ENCODE measurements around the gene RABGGTB.
"Not testable (repeated sequence)": the region's sequence is repeated elsewhere in the genome, so short reads cannot be mapped to it uniquely, and the experiment has no call there.

Gene RABGGTB

GRCh38 chr1:75796376-75797272 lies 10.6 kb downstream of the RABGGTB start, which contains the start of gene MSH4:
Gene MSH4, plus strand, starts transcription at chr1:75796882. Its CDS starts 104 bp downstream, at chr1:75796986.
- no peak for DNase-seq (ENCODE audit: low read depth)

GRCh38 chr1:75797273-75797588 lies 11.2 kb downstream of the RABGGTB start:
- DNase-seq (ENCODE audit: low read depth), result no peak

GRCh38 chr1:75797606-75798216 lies 11.7 kb downstream of the RABGGTB start:
- DNase-seq (ENCODE audit: low read depth), result no peak

GRCh38 chr1:75801480-75801879 lies 15.4 kb downstream of the RABGGTB start:
- not testable (repeated sequence) for DNase-seq (ENCODE audit: low read depth)

- DNase-seq (ENCODE audit: low read depth), result no peak
These were observed 22.9 kb downstream of the RABGGTB start for GRCh38 chr1:75808921-75809320.

GRCh38 chr1:75810113-75810512 lies 24.1 kb downstream of the RABGGTB start:
- not testable (repeated sequence) for DNase-seq (ENCODE audit: low read depth)

- no peak for DNase-seq (ENCODE audit: low read depth)
These were observed 25.3 kb downstream of the RABGGTB start for GRCh38 chr1:75811211-75811981.

- no peak for DNase-seq (ENCODE audit: low read depth)
These were observed 26.0 kb downstream of the RABGGTB start for GRCh38 chr1:75812065-75812464.

- DNase-seq (ENCODE audit: low read depth), result not testable (repeated sequence)
These were observed 37.5 kb downstream of the RABGGTB start for GRCh38 chr1:75823596-75823995.

GRCh38 chr1:75836528-75837100 lies 50.6 kb downstream of the RABGGTB start:
- no peak for DNase-seq (ENCODE audit: low read depth)

- no peak for DNase-seq (ENCODE audit: low read depth)
These were observed 52.0 kb downstream of the RABGGTB start for GRCh38 chr1:75838079-75838478.

- DNase-seq (ENCODE audit: low read depth), result no peak
These were observed 55.4 kb downstream of the RABGGTB start for GRCh38 chr1:75841421-75841820.

Data from activated T-cell treated with anti-CD3 and anti-CD28 coated beads for 1 hour (primary cell).